Fibroblast of lung (primary cell): ENCODE measurements around the gene EPHB1.

Source experiments
- CTCF ChIP-seq, 2 donors: IDR thresholded peaks in 1 of 2; conservative IDR thresholded peaks in 1 of 2; 1 replicate in 1 of 2; 2 replicates in 1 of 2; pipeline ENCODE4 v1.5.1; 2011 to 2012; ENCODE audit warnings: low read length in 2 of 2, control low read depth in 1 of 2, inconsistent platforms in 1 of 2, low read depth in 1 of 2, mild to moderate bottlenecking in 1 of 2
- EZH2 ChIP-seq: IDR thresholded peaks from 2 replicates; pipeline ENCODE4 v1.5.1; 2012; ENCODE audit warnings: low read length, control low read depth, mild to moderate bottlenecking; ENCODE audit errors: missing control alignments

GRCh38 chr3:134867277-134867676, 72.2 kb downstream of the EPHB1 start:
- no peak for TF ChIP-seq EZH2
- TF ChIP-seq CTCF (conservative IDR thresholded peaks at IDR 0.05 in 1 of 2, IDR thresholded peaks at IDR 0.05 in 1 of 2; ENCODE audit: low read depth in 1 of 2, low read length in 2 of 2): no peak
